H4 (cell line): Measurements from ENCODE around the gene ZFP62. TPM values are rescaled to one million over a fixed set of nuclear protein-coding genes. Genes with fewer than 3 reads are reported as not detected.
"Not testable (repeated sequence)": the region's sequence is repeated elsewhere in the genome, so short reads cannot be mapped to it uniquely, and the experiment has no call there.

Experiments used
- DNase-seq: peaks from one replicate; pipeline ENCODE4 v3.0.0-alpha.2; 2015; ENCODE audit warnings: low spot score
- total RNA-seq: library from RNA; depleted of rRNA; stranded (reverse); fragments of >200 nt; shearing (Covaris generic); gene quantifications from 2 replicates; pipeline ENCODE4 v1.2.3, GENCODE V29; 2014

The ZFP62 gene
- total RNA-seq, 1 experiment from 2014 or later = 27.7 TPM

- DNase-seq = peak; percentile 43
Measured at GRCh38 chr5:180830253-180831138, 30.6 kb downstream of the ZFP62 start.

- DNase-seq = no peak
Measured at GRCh38 chr5:180829726-180830125, 31.4 kb downstream of the ZFP62 start.

- DNase-seq = not testable (repeated sequence)
Measured at GRCh38 chr5:180828756-180829531, 32.1 kb downstream of the ZFP62 start.

GRCh38 chr5:180827374-180827773, 33.7 kb downstream of the ZFP62 start:
- not testable (repeated sequence) for DNase-seq

GRCh38 chr5:180825768-180826525, 35.1 kb downstream of the ZFP62 start:
- DNase-seq = peak; percentile 64

- DNase-seq = no peak
Measured at GRCh38 chr5:180824630-180825476, 36.2 kb downstream of the ZFP62 start.

GRCh38 chr5:180823940-180824629, 37.0 kb downstream of the ZFP62 start:
- DNase-seq = no peak

- DNase-seq = no peak
Measured at GRCh38 chr5:180823346-180823745, 37.7 kb downstream of the ZFP62 start.

- no peak for DNase-seq
Measured at GRCh38 chr5:180821538-180821937, 39.5 kb downstream of the ZFP62 start.

GRCh38 chr5:180820788-180821321, 40.2 kb downstream of the ZFP62 start:
- DNase-seq = no peak

GRCh38 chr5:180818677-180819341, 42.3 kb downstream of the ZFP62 start:
- no peak for DNase-seq

- no peak for DNase-seq
Measured at GRCh38 chr5:180817893-180818674, 43.0 kb downstream of the ZFP62 start.

- peak; percentile 79 for DNase-seq
Measured at GRCh38 chr5:180816608-180817534, 44.2 kb downstream of the ZFP62 start.

GRCh38 chr5:180815293-180815917, 45.7 kb downstream of the ZFP62 start:
- no peak for DNase-seq

GRCh38 chr5:180813420-180813819, 47.7 kb downstream of the ZFP62 start:
- DNase-seq = no peak

- no peak for DNase-seq
Measured at GRCh38 chr5:180811623-180812124, 49.4 kb downstream of the ZFP62 start.
